ENCODE measurements around the gene GIMAP5. TPM values are rescaled to one million over a fixed set of nuclear protein-coding genes. Genes with fewer than 3 reads are reported as not detected.

Gene GIMAP5
- not detected in 2 replicates for total RNA-seq (2014; rRNA removed; shearing (Covaris generic))
- not detected in 2 replicates for polyA plus RNA-seq (2014; cell fraction: nucleus; rRNA removed)

GRCh38 chr7:150737265-150738055, at the start of gene GIMAP5:
TSS of gene GIMAP5 (plus strand) at chr7:150737418. CDS start at chr7:150740885, 3,467 bp downstream.
- no peak for DNase-seq (ENCODE audit: extremely low read depth, low read depth)

DNA sequence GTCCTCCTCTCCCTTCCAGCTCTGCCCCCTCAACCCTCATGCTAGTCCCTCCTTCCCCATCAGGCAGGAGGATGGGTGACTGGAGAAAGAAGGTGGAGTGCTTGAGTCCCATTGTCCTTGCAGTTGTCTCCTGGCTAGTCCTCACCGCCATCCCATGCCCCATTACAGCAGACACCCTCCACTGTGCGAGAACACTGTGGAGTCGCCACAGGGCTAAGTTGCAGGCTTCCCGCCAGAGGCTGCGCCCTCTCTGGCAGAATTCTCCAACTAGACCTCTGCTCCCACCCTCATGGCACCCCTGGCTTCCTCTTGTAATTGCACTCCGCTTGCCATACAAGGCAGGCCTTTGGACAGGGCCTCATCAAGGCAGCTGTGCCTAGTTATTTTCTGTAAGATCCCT, 48.6 kb upstream of the GIMAP5 start:
- DNase-seq (ENCODE audit: extremely low read depth, low read depth), result no peak

DNA sequence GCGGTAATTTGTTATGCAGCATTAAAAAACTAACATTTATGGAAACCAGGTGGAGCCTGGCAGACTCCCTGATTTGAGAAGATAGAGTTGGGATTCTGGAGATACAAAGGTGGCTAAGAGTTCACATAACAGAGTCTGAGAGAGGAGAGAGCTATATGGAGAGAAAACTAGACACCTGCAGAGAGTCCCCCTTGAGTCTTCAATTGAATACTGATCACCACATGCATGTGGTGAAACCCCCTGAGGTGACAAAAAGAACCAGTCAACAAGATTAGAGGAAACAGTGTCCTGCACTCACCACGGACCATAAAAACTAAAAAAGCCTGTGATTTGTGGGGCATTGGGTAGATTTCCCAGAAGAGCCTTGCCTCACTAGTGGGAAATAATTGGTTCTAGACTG, 41.6 kb upstream of the GIMAP5 start:
- no peak for DNase-seq (ENCODE audit: extremely low read depth, low read depth)

GRCh38 chr7:150703209-150703608, 34.0 kb upstream of the GIMAP5 start:
- DNase-seq (ENCODE audit: extremely low read depth, low read depth), result no peak

GRCh38 chr7:150715293-150715692, 21.9 kb upstream of the GIMAP5 start:
- no peak for DNase-seq (ENCODE audit: extremely low read depth, low read depth)

GRCh38 chr7:150715738-150716137, 21.5 kb upstream of the GIMAP5 start:
- no peak for DNase-seq (ENCODE audit: extremely low read depth, low read depth)

- DNase-seq (ENCODE audit: extremely low read depth, low read depth), result no peak
Observed at GRCh38 chr7:150716368-150716767, 20.9 kb upstream of the GIMAP5 start, which contains the start of gene GIMAP1. TSS of gene GIMAP1 (plus strand) at chr7:150716613. CDS start at chr7:150719048, 2,435 bp downstream.

GRCh38 chr7:150716939-150717338, 20.3 kb upstream of the GIMAP5 start:
- no peak for DNase-seq (ENCODE audit: extremely low read depth, low read depth)

DNA sequence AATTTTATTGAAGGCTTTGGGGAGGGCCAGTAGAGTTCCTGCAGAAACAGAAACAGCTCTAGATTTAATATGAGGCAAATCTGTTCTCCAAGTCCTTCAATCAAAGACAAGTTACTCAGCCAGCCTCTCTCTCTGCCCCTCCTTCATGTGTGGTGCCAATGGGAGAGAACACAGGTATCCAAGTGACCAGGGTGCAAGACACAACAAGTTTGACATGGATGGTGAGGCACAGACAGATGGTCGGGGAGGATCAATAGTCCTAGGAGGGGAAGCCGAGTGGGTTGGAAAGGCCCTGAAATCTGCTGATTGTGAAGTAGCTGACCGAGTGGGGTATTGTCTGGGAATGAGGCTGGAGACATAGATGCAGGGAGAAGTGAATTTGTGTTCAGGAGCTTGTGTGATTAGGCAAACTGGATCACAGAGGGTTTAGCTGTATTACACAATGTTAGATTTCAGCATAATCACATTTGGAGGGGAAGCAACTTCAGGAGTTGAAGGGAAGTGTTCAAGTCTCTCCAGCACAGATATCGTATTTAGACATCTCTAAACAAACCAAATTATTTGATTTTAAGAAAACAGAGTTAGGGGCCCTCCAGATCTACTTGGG, 19.3 kb upstream of the GIMAP5 start:
- no peak for DNase-seq (ENCODE audit: extremely low read depth, low read depth)

GRCh38 chr7:150719436-150719835, 17.8 kb upstream of the GIMAP5 start:
- DNase-seq (ENCODE audit: extremely low read depth, low read depth), result no peak

- no peak for DNase-seq (ENCODE audit: extremely low read depth, low read depth)
Observed at GRCh38 chr7:150719960-150720891, 17.0 kb upstream of the GIMAP5 start.

- DNase-seq (ENCODE audit: extremely low read depth, low read depth), result no peak
Observed at GRCh38 chr7:150721970-150722373, 15.2 kb upstream of the GIMAP5 start.

- no peak for DNase-seq (ENCODE audit: extremely low read depth, low read depth)
Observed at GRCh38 chr7:150722431-150722931, 14.7 kb upstream of the GIMAP5 start.

DNA sequence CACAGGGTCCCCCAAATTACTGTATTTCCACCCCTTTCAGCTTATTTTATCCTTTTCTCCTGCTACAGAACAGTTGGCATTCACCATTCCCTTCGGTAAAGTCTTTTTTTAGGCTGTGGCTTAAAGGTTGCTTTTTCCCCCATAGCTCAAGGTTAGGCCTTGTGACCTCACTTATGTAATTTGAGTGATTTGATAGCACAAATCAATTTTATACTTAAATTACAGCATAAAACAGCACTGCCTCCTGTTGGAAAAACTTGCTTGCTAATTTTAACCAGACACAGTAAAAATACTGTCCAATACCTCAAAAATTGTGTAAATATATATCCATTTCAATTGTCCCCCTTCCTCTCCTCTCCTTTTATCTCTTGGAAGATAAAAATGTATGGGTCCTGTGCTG, 13.8 kb upstream of the GIMAP5 start:
- DNase-seq (ENCODE audit: extremely low read depth, low read depth), result no peak

- no peak for DNase-seq (ENCODE audit: extremely low read depth, low read depth)
Observed at GRCh38 chr7:150727381-150727780, 9.8 kb upstream of the GIMAP5 start.

GRCh38 chr7:150728011-150728410, 9.2 kb upstream of the GIMAP5 start:
- DNase-seq (ENCODE audit: extremely low read depth, low read depth), result no peak

DNA sequence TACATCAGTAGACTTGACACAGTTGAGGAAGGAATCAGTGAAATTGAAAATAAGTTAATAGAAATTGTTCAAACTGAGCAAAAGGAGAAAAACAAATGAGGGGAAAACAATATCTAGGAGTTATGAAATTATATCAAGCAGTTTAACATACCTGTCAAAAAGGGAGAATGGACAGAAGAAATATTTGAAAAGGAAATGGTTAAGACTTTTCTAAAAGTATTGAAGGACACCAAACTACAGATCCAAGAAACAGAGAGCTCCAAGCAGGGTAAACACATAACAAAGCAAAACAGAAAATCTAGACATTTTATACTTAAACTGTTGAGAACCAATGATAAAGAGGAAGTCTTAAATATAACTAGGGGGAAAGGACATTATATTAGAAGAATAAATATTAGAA, 8.6 kb upstream of the GIMAP5 start:
- DNase-seq (ENCODE audit: extremely low read depth, low read depth), result no peak

DNA sequence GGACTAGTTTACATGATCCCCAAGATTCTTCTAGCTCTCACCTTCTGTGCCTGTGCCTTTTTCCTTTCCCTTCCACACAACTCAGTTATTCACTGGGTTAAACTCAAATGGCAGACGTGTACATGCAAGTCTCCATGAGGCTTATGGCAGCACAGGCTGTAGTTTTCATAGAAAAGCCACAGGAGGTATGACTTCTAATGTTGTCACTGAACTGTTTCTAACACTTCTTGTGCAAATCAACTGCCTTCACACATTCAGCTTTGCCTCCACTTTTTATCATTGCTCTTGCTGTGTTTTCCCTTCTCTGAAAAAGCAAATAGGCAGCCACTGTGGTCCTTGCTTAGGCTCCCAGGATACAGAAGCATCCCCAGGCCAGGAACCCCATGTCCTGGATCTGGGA, 5.3 kb upstream of the GIMAP5 start:
- no peak for DNase-seq (ENCODE audit: extremely low read depth, low read depth)

DNA sequence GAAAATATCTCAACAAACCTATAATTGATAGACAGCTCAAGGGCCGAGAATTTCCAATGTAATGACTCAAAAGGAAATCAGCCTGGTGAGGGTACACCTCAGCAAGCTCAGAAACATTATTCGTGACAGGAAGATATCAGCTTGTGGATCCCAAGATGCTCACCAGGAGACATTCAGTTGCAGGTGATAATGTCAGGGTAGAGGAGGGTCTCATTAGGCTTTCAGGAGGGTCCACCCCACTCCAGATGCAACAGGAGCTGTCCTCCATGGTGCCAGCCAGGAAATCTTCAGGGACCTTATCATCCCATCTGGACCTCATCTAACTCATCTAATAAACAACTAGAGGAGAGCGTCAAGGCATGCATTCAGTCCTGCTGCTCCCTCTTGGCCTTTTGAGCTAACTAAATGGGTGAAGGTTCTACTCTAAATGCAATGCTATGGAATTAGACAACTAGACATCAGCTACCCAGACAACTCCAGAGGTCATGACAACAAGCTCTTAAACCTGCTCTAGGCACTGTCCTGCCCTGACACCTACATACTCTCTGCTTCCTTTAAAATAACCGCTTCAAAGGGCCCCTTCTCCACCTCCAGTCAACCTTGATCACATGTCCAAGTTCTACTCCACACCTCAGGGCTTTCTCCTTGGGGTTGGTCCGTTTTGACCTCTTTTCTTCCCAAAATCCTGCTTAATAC, 4.3 kb upstream of the GIMAP5 start:
- DNase-seq (ENCODE audit: extremely low read depth, low read depth), result no peak

DNA sequence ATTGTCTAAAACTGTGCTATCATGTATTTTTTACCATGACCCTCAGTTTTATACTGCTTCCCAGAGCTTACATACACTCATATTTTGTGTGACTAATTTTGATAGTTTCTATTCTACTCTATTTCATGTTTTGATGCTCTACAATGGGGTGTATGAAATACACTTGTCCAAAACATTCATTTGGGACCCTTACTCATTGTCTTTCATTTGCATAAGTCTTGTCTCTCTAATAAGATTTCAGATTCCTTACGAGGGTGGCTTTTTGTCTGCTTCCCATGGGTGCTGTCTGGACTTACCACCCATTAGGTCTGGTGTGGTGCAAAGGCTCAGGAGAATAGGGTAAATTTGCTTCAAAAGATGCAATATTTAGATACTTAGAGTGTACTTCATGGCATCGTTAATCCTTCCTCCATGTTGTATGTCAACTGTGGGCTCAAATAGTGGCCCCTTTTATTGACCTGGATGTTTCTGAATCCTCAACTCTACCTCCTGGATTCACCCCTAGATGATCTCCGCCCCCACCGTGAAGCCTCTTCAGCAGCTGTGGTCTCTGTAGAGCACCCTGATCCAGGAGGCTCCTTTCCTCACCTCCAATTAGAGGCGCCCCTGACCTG, 3.6 kb upstream of the GIMAP5 start:
- DNase-seq (ENCODE audit: extremely low read depth, low read depth), result no peak

Data from NCI-H460 (cell line).